Measurements from ENCODE around the gene TMEM35B.
"Not testable (repeated sequence)": the region's sequence is repeated elsewhere in the genome, so short reads cannot be mapped to it uniquely, and the experiment has no call there.

Gene TMEM35B

GRCh38 chr1:34987018-34987417, 1.9 kb upstream of the TMEM35B start:
- H3K27ac ChIP-seq, result no peak overlapping the region
- DNase-seq (ENCODE audit: low spot score), result no peak
- H3K4me3 ChIP-seq, result no peak overlapping the region
- no peak for TF ChIP-seq CTCF (IDR thresholded peaks at IDR 0.05)

GRCh38 chr1:34985609-34985904, 410 bp upstream of the TMEM35B start:
- DNase-seq (ENCODE audit: low spot score), result not testable (repeated sequence)
- H3K27ac ChIP-seq, result peak overlapping the region; percentile 91 to 96

GRCh38 chr1:34984435-34984792, 733 bp downstream of the TMEM35B start:
- DNase-seq (ENCODE audit: low spot score), result no peak
- Histone ChIP-seq H3K4me3 (peak overlapping the region; percentile 93), H3K27ac (peak overlapping the region; percentile 91 to 96)
- no peak for TF ChIP-seq CTCF (IDR thresholded peaks at IDR 0.05)

More at GRCh38 chr1:34985609-34985904, 410 bp upstream of the TMEM35B start:
- H3K4me3 ChIP-seq, result peak overlapping the region; percentile 93

- TF ChIP-seq CTCF (IDR thresholded peaks at IDR 0.05), result no peak
- no peak for DNase-seq (ENCODE audit: low spot score)
- peak overlapping the region; percentile 91 to 96 for H3K27ac ChIP-seq
- H3K4me3 ChIP-seq, result peak overlapping the region; percentile 93
Observed at GRCh38 chr1:34983700-34984355, 1.3 kb downstream of the TMEM35B start.

- Histone ChIP-seq H3K4me3 (no peak overlapping the region), H3K27ac (no peak overlapping the region)
- DNase-seq (ENCODE audit: low spot score), result no peak
- no peak for TF ChIP-seq CTCF (IDR thresholded peaks at IDR 0.05)
Observed at GRCh38 chr1:34982820-34983376, 2.2 kb downstream of the TMEM35B start.

GRCh38 chr1:34980715-34981114, 4.4 kb downstream of the TMEM35B start:
- no peak for TF ChIP-seq CTCF (IDR thresholded peaks at IDR 0.05)
- no peak overlapping the region for H3K27ac ChIP-seq
- DNase-seq (ENCODE audit: low spot score), result no peak
- H3K4me3 ChIP-seq, result no peak overlapping the region

GRCh38 chr1:34978921-34979320, 6.2 kb downstream of the TMEM35B start:
- Histone ChIP-seq H3K4me3 (no peak overlapping the region), H3K27ac (no peak overlapping the region)
- no peak for DNase-seq (ENCODE audit: low spot score)
- TF ChIP-seq CTCF (IDR thresholded peaks at IDR 0.05), result no peak

Data from coronary artery (tissue), 2 donors.